ENCODE data around the gene GLDN.

Gene GLDN

GRCh38 chr15:51323749-51324148 lies 17.7 kb upstream of the GLDN start:
- no peaks in the 10 kb centered on the region for H3K27me3 ChIP-seq (ENCODE audit: insufficient read depth, low read depth)
- no peak overlapping the region for H3K4me2 ChIP-seq
- H4K20me1 ChIP-seq (ENCODE audit: insufficient read depth) = no peaks in the 10 kb centered on the region
- no peaks in the 10 kb centered on the region for H3K4me1 ChIP-seq (ENCODE audit: low read depth, poor library complexity, severe bottlenecking)
- H2AFZ ChIP-seq (ENCODE audit: low read depth) = no peak overlapping the region
- H3K4me3 ChIP-seq (IDR thresholded peaks at IDR 0.05; ENCODE audit: insufficient read depth, low read depth, low read length) = no peak overlapping the region
- no peak overlapping the region for H3K9ac ChIP-seq
- H3K27ac ChIP-seq = no peak overlapping the region
- TF ChIP-seq CTCF (conservative IDR thresholded peaks at IDR 0.05; ENCODE audit: low read depth, low read length) = no peak
- H3K36me3 ChIP-seq (ENCODE audit: insufficient read depth) = no peaks in the 10 kb centered on the region
- no peaks in the 10 kb centered on the region for H3K79me2 ChIP-seq (ENCODE audit: insufficient read depth, low read depth)

GRCh38 chr15:51325167-51325566 lies 16.3 kb upstream of the GLDN start:
- Histone ChIP-seq H2AFZ (ENCODE audit: low read depth) (no peak overlapping the region), H3K9ac (no peak overlapping the region), H3K4me1 (ENCODE audit: low read depth, poor library complexity, severe bottlenecking) (no peaks in the 10 kb centered on the region), H3K79me2 (ENCODE audit: insufficient read depth, low read depth) (no peaks in the 10 kb centered on the region), H3K4me2 (no peak overlapping the region), H3K27ac (no peak overlapping the region), H3K36me3 (ENCODE audit: insufficient read depth) (no peaks in the 10 kb centered on the region), H3K27me3 (ENCODE audit: insufficient read depth, low read depth) (no peaks in the 10 kb centered on the region), H4K20me1 (ENCODE audit: insufficient read depth) (no peaks in the 10 kb centered on the region), H3K4me3 (IDR thresholded peaks at IDR 0.05; ENCODE audit: insufficient read depth, low read depth, low read length) (no peak overlapping the region)
- no peak for TF ChIP-seq CTCF (conservative IDR thresholded peaks at IDR 0.05; ENCODE audit: low read depth, low read length)

- Histone ChIP-seq H3K9ac (no peak overlapping the region), H3K27me3 (ENCODE audit: insufficient read depth, low read depth) (no peaks in the 10 kb centered on the region), H3K4me3 (IDR thresholded peaks at IDR 0.05; ENCODE audit: insufficient read depth, low read depth, low read length) (no peak overlapping the region), H4K20me1 (ENCODE audit: insufficient read depth) (no peaks in the 10 kb centered on the region), H3K27ac (no peak overlapping the region), H3K4me1 (ENCODE audit: low read depth, poor library complexity, severe bottlenecking) (no peaks in the 10 kb centered on the region), H3K36me3 (ENCODE audit: insufficient read depth) (no peaks in the 10 kb centered on the region), H3K79me2 (ENCODE audit: insufficient read depth, low read depth) (no peaks in the 10 kb centered on the region), H3K4me2 (no peak overlapping the region), H2AFZ (ENCODE audit: low read depth) (no peak overlapping the region)
- TF ChIP-seq CTCF (conservative IDR thresholded peaks at IDR 0.05; ENCODE audit: low read depth, low read length) = no peak
Measured at GRCh38 chr15:51327081-51327480, 14.4 kb upstream of the GLDN start.

- no peak for TF ChIP-seq CTCF (conservative IDR thresholded peaks at IDR 0.05; ENCODE audit: low read depth, low read length)
- Histone ChIP-seq H3K4me2 (no peak overlapping the region), H3K79me2 (ENCODE audit: insufficient read depth, low read depth) (no peaks in the 10 kb centered on the region)
Measured at GRCh38 chr15:51328926-51329325, 12.5 kb upstream of the GLDN start.

More at GRCh38 chr15:51328926-51329325, 12.5 kb upstream of the GLDN start:
- Histone ChIP-seq H2AFZ (ENCODE audit: low read depth) (no peak overlapping the region), H3K9ac (no peak overlapping the region), H3K27me3 (ENCODE audit: insufficient read depth, low read depth) (no peaks in the 10 kb centered on the region), H4K20me1 (ENCODE audit: insufficient read depth) (no peaks in the 10 kb centered on the region), H3K36me3 (ENCODE audit: insufficient read depth) (no peaks in the 10 kb centered on the region), H3K4me3 (IDR thresholded peaks at IDR 0.05; ENCODE audit: insufficient read depth, low read depth, low read length) (no peak overlapping the region), H3K4me1 (ENCODE audit: low read depth, poor library complexity, severe bottlenecking) (peaks cover 15% of the 10 kb centered on the region), H3K27ac (no peak overlapping the region)
